GM19328 (cell line): Measurements from ENCODE around the gene CCDC157.
"Not testable (repeated sequence)": the region's sequence is repeated elsewhere in the genome, so short reads cannot be mapped to it uniquely, and the experiment has no call there.

Experiments used
- ATAC-seq: cut with Tn5 transposase; IDR thresholded peaks from one replicate; pipeline ENCODE4 v1.9.1; 2021; ENCODE audit warnings: mild to moderate bottlenecking, moderate library complexity; ENCODE audit not compliant: unreplicated experiment

CCDC157 gene

GRCh38 chr22:30325724-30326254 is 31.0 kb upstream of the CCDC157 start:
- ATAC-seq, result no peak

- ATAC-seq, result peak; percentile 28
Measured at GRCh38 chr22:30326255-30326705, 30.5 kb upstream of the CCDC157 start.

GRCh38 chr22:30326706-30327362 is 30.0 kb upstream of the CCDC157 start, which contains the start of gene TBC1D10A:
Gene TBC1D10A, minus strand, starts transcription at chr22:30326941. Its CDS starts 60 bp downstream, at chr22:30326881.
- ATAC-seq, result peak; percentile 83

GRCh38 chr22:30327864-30328345 is 28.9 kb upstream of the CCDC157 start:
- no peak for ATAC-seq

GRCh38 chr22:30328466-30329049 is 28.2 kb upstream of the CCDC157 start:
- no peak for ATAC-seq

- no peak for ATAC-seq
Measured at GRCh38 chr22:30332551-30332950, 24.3 kb upstream of the CCDC157 start.

- ATAC-seq, result no peak
Measured at GRCh38 chr22:30332994-30333706, 23.7 kb upstream of the CCDC157 start.

- ATAC-seq, result no peak
Measured at GRCh38 chr22:30333707-30334087, 23.1 kb upstream of the CCDC157 start.

GRCh38 chr22:30334646-30335045 is 22.2 kb upstream of the CCDC157 start:
- ATAC-seq, result no peak

GRCh38 chr22:30335236-30335635 is 21.6 kb upstream of the CCDC157 start:
- ATAC-seq, result no peak

- ATAC-seq, result no peak
Measured at GRCh38 chr22:30336752-30337460, 19.9 kb upstream of the CCDC157 start.

- ATAC-seq, result no peak
Measured at GRCh38 chr22:30337461-30337778, 19.4 kb upstream of the CCDC157 start.

- ATAC-seq, result not testable (repeated sequence)
Measured at GRCh38 chr22:30338341-30338740, 18.5 kb upstream of the CCDC157 start.

GRCh38 chr22:30338802-30339201 is 18.0 kb upstream of the CCDC157 start:
- no peak for ATAC-seq

- ATAC-seq, result no peak
Measured at GRCh38 chr22:30340911-30341685, 15.7 kb upstream of the CCDC157 start.

GRCh38 chr22:30344447-30345200 is 12.2 kb upstream of the CCDC157 start:
- no peak for ATAC-seq

- ATAC-seq, result no peak
Measured at GRCh38 chr22:30347255-30347892, 9.4 kb upstream of the CCDC157 start.

- ATAC-seq, result no peak
Measured at GRCh38 chr22:30348404-30348803, 8.4 kb upstream of the CCDC157 start.

GRCh38 chr22:30348809-30349208 is 8.0 kb upstream of the CCDC157 start:
- ATAC-seq, result no peak
